Measurements from ENCODE around the gene TMEM161B.
"Not testable (repeated sequence)": the region's sequence is repeated elsewhere in the genome, so short reads cannot be mapped to it uniquely, and the experiment has no call there.

The TMEM161B gene

DNA sequence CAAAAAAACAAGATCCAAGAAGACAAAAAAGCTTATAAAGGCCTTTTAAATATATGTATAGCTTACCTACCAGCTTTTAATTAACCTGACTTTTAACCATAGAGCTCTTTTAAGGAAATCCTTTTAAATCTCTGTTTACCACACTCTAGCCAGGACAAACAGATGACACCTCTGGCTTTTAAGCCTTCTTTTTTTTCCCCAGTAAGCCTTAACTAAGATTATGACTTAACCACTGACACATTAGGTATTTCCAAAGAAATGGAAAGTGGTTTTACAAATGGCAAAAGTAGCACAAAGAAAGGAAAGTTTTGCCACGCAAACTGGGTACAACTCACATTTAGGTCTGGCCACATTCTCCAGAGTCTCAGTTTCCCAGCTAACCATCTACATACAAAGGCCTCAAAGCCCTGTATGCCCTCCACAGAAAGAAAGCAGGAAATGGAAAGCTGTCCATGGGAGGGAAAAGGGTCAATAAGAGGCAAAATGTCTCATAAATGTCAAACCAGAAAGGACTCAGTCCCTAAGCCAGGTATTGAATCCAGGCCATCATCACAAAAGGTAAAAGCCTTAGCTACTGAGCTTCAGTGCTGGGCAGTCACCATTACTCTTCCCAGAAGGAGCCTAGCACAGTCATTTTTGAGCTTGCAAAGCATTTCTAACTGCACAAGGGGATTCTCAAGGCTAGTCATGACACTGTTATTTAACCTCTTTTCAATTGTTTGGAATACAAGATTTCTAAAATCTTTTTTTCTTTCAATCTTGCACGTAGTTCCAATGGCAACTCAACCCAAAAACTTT, 19.7 kb downstream of the TMEM161B start:
- no peak for DNase-seq

DNA sequence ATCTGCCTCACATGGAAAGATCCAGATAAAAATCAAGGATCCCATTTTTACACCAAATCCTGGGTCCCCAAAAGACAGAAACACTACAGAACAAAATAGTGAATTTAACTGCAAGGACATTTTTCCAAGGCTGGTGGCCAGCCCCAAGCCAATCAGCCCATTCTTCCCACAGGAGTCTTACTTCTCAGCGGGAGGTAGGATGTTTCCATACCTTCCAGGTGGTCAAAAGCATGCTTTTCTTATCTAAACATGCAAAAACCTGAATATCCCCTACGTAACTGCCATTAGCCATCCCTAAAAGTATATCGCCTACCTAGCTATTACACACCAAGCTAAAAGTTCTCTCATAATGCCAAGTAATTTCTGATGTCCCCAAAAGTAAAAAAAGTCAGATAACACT, 20.6 kb downstream of the TMEM161B start:
- no peak for DNase-seq

DNA sequence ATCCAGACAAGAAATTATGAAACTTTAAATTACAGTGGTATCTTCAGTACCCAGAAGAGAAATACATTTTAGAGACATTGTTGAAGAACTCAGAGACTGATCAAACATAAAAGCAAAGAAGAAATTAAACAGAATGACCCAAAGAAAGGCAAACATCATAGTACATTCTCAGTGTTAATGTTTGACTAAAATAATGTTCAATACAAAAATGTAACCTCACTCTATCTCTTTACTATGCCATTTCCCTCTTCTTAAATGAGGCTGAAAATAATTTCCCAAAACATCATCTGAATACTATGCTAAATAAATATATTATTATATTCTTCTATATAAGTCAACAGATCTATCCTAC, 22.8 kb downstream of the TMEM161B start:
- no peak for DNase-seq

DNA sequence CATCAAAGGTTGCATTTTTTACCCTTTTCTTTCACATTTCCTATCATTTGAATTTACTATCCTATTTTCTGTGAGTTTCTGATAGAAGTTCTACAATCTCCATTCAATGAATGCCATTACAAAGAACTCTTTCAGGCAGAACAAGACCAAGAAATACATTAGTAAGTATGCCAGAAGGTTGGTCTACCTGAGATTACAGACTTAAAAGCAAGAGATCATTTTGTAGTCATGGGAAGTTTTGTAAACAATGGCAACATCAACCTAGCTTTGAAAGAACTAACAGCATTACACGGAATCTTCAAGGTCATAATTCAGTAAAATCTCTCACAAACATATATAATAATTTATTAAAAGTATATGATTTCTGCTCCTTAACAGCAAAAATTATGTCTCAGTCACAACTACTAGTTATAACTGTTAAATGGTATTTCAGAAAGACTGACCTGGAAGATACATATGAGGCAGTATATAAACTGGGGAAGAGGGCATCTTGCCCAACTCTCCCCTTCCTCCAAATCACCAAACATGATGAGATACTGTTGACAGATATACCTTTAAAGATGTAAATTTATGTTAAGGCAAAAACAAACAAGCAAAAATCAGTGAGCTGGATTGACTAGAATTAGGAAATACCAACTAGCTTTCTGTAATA, 23.3 kb downstream of the TMEM161B start:
- DNase-seq, result no peak

DNA sequence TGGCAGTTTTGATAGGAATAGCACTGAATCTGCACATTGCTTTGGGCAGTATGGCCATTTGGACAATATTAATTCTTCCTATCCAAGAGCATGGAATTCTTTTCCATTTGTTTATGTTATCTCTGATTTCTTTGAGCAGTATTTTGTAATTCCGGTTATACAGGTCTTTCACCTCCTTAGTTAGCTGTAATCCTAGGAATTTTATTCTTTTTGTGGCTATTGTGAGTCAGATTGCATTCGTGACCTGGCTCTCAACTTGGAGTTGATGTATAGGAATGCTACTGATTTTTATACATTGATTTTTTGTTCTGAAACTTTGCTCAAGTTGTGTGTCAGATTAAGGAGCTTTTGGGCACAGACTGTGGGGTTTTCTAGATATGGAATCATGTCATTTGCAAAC, 24.0 kb downstream of the TMEM161B start:
- DNase-seq, result no peak

DNA sequence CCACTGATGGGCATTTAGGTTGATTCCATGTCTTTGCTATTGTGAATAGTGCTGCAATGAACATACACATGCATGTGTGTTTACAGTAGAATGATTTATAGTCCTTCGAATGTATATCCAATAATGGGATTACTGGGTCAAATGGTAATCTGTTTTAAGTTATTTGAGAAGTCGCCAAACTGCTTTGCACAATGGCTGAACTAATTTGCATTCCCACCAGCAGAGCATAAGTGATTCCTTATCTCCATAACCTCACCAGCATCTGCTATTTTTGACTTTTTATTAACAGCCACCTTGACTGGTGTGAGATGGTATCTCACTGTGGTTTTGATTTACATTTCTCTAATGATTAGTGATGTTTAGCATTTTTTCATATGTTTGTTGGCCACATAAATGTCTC, 25.2 kb downstream of the TMEM161B start:
- peak; percentile 3 for DNase-seq

DNA sequence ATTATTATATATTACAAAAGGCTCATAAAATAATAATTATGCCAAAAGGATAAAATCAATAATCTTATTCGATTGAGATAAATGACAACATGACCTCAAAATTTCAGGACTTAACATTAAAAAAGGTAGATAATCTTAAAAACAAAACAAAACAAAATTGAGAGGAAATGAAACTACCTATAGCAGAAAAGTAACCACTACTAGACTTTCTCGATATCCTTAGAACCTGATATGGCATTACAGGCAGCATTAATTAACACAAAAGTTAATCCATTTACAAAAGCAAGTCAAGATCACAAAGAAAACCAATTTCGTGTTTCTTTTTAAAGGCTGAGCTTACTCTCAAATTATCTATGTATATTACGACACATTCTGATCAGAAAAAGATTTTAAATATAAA, 29.9 kb downstream of the TMEM161B start:
- DNase-seq, result no peak

DNA sequence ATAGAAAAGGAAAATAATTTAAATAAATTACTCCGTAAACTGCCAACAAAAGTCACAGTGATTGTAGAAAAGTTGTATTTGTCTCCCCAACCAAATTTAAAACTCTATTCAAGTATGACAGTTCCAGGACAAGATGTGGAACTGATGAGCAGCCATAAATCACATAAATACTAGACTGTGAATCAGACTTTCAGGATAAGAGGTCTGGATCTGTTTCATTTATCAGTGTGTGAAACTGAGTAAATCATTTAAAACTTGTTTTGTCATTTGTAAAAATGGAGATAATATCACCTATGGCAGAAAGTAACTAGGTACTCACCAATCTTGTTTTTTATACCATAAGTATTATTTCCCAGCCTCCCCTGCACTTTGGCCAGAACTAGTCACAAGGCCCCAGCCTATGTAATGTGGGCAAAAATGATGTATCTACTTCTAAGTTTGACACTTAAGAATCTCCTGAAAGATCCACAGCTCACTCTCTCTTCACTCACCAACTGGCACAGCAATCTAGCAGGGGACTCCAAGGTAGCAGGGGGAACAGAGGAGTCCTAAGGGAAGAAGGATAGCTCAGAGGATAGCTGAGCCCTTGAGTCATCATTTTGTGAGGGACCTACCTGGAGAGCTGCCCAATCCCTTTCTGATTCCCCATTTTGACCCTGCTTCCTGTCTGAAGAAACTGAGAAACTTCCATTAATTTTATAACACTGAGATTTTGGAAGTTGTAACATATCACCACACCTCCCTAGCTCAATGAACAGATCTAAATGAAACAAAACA, 31.6 kb downstream of the TMEM161B start:
- DNase-seq, result no peak

DNA sequence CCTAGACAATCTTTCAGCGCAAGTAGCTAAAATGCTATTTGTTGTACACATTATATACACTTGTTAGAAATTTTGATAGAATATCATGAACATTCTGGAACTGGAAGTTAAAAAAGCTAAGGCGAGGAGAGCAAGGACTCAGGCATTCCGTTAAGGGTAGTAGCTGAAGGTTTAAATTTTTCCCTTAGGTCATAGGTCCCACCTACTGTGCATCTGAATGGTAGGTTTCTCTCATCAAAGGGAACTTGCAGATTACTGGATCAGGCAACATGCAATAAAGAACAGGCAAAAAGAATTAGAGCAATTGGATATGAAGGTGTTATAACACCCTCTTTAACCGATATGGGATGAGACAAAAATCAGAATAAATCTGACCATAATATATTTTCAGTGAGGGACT, 32.8 kb downstream of the TMEM161B start:
- no peak for DNase-seq

DNA sequence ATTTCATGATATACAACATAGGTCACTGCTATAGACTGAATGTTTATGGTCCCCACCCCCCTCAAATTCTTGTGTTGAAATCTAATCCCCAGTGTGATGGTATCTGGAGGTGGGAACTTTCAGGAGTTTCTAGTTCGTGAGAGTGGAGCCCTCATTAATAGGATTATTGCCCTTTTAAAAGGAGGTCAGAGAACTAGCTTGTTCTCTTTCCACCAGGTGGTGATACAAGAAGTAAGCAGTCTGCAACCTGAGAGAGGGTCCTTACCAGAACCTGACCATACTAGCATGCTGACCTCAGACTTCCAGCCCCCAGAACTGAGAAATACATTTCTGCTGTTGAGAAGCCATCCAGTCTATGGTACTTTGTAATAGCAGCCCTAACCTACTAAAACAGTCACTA, 33.3 kb downstream of the TMEM161B start:
- no peak for DNase-seq

DNA sequence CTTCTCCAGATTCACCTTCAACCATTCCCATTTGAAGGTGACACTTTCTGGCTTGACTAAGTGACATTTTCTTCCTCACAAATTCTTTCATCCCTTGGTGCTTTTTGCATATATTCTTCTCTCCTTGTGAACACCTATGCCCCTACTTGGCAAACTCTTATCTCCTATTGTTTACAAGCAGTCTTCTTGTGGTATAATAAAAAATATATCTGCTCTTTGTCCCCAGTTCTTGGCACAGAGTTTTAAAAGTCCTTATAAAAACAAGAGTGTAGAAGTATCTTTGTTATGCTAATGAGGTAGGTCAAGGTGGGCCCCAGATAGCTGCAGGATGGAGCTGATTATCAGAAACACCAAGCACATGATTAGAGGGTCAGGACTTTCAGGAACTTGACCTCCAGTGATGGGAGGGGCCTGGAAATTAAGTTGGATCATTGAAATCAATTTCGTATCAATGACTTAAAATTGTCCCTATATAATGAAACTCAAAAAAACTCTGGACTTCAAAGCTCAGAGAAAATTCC, 38.0 kb downstream of the TMEM161B start:
- no peak for DNase-seq

DNA sequence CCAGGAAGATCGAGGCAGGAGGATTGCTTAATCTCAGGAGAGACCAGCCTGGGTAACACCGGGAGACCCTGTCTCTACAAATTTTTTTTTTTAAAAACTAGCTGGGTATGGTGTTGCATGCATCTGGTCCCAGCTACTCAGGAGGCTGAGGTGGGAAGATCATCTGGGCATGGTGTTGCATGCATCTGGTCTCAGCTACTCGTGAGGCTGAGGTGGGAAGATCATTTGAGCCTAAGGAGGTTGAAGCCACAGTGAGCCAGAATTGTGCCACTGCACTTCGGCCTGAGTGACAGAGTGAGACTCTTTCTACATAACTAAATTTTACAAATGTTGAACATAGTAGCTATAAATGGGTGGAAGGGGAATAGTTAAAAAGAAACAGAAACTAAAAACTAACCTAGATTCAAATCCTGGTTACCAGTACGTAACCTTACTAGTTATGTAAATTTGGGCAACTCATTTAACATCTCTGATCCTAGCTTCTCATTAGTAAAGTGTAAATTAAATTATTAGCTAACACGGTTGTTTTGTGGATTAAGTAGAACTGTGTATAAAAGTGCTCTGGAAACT, 41.7 kb downstream of the TMEM161B start:
- DNase-seq, result no peak

DNA sequence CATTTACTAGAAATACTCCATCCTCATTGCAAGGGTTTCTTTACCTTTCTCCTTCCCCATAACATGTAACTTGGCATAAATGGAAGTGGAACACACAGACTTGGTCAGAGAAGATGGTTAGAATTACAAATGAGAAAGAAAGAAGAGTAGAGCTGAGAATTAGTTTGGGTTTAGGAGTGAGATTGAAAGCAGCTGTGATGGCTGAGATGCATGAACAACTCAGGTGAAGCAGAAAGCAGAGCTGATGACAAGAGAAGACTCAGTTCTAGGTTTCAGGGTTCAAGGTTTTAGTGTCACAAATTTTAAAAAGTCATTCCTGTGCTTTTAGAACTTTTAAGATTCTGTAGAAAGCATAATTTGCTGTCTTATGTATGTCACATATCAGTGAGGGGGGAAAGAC, 54.0 kb downstream of the TMEM161B start:
- DNase-seq, result no peak

DNA sequence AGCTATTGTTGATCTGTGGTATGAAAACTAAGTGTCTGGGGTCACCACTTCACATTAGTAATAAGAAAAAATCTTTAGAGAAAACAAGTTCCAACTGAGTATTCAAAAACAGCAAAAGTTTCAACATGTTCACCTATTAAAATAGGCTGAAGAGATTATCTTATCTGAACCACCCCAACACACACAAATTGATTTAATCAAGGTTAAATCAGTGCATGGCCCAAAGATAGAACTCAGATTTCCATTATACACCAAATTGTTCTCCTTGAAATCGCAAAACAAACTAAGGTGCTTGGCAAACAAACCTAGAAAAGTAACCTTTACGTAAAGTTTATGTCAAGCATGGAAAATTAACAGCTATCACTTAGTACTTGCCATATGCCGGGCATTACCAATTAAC, 61.1 kb downstream of the TMEM161B start:
- DNase-seq, result no peak

DNA sequence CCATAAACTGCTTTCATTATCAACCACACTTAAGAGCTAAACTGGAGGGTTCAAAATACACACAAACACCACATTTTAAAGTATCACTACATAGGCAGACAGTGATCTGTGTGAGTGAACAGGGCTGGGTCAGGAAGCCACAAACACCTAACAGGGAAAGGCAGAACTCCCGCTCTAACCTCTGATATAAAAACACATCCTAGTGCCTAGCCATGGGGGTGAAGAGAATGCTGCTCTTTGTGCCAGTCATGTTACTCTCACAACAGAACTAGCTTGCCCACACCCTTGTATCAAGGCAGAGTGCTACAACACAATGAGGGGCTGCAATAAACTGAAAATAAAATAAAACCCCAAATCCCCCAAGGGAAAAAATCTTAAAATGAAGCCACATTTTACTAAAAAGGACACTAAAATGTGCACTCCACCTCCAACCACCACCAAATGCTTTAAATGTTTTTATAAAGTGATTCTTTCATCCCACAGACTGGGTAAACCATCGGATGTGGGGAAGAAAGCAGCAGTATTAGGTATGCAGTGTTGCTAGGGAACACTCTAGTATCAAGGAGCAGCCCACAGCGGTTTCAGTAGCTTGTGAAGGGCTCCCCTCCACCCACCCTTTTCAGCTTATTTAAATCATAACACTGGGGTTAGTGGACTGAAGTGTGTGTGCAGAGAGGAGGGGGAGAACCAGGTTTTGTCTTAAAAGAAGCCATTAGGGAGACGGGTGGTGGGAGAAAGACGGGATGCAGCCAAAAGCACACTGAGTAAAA, 64.5 kb downstream of the TMEM161B start:
- DNase-seq, result no peak

DNA sequence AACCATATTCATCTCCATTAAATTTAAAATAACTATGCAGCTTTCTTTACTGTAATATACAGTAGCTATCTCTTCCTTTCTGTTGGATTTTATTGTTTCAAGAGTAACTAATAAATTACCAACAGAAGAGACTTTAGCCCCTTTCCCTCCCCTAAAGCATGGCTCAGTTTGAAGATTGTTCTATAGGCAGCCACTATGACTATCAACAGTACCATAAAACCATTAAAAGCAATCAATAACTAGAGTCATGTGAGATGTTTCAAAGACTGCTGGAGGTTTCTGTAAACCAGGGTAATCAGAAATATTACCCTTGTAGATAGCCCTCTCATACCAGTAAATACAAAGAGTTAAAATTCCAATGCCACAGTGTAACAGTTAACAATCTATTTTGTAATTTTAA, 73.0 kb downstream of the TMEM161B start:
- no peak for DNase-seq

DNA sequence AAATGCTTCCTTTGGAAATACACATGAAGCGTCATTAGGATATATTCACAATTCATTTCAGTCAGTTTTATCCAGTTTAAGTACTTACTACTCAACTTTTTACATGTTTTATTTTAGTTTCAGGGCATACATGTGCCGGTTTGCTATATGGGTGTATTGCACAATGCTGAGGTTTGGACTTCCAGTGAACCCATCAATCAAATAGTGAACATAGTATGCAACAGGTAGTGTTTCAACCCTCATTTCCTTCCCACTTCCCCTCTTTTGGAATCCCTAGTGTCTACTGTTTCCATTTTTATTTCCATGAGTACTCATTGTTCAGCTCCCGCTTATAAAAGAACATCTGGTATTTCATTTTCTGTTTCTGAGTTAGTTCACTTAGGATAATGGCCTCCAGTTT, 74.7 kb downstream of the TMEM161B start:
- DNase-seq, result no peak

DNA sequence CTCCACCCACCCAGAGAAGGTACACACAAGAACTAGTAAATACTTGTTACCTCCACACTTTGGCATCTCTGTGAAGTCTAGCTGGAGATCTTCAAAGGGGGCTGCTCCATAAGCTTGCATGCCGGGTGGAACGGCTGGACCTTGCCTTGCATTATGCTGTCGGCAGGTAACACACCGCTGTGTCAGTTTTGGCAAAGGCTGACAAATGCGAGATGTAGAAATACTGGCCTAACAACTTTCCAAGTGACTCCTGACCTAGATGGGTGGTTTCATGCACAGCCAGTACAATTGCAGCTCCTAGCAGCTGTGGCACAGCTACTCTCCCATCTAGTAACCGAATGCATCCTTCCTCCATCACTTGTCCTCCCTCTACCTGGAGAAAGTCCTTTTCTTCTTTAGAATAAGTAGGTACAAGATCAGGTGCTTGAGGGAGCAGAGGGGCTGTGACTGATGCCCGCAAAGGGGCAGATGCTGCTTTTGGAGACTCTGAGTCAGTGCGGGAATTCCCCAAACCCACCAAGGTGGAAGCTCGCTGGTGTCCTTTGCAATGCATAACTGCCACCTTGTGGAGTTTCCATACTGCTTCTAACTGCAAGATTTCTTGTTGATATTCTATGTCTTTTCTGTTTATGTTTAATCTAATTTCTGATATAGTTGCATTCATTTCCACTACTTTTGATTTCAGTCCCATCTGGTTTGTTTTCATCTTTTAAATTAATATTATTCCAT, 78.4 kb downstream of the TMEM161B start:
- no peak for DNase-seq

DNA sequence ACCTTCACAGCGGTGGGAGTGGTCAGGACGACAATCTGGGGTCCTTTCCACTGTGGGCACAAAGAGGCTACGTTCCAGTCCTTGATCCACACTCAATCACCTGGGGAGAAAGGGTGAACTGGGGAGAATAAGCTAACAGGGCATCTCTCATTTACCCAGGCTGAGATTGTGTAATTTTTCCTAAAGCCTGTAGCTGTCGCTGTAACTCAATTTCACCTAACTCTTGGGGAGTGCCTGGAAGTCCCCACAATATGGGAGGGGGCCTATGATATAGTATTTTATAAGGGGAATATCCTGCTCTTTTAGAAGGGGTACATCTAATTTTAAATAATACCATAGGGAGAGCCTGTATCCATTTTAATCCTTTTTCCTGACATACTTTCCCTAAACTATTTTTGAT, 79.2 kb downstream of the TMEM161B start:
- not testable (repeated sequence) for DNase-seq

DNA sequence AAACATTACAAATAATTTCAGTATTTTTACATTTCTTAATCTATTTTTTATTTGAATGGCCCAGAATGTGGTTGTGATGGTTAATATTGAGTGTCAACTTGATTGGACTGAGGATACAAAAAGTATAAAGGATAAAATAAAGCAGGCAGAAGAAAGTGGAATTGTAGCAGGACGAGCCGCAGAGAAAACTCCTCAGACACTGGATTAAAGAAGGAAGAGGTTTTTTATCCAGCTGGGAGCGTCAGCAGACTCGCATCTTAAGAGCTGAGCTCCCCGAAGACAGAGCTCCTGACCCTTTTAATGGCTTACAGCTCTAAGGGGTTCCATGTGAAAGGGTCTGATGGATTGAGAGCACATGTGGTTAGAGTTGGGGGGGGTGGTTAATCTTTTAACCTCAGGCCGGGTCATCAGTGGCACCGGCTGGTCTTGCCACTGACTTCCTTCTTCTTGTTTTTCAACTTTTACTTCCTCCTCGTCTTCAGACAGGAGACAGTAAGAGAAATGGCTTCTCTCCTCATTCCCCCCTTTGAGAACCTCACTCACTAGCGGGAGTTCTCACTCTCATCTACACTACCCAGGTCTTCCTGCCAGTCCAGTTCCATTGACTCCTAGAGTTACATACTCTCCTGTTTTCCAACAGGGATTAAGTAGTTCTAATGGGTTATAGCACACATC, 80.0 kb downstream of the TMEM161B start:
- no peak for DNase-seq

DNA sequence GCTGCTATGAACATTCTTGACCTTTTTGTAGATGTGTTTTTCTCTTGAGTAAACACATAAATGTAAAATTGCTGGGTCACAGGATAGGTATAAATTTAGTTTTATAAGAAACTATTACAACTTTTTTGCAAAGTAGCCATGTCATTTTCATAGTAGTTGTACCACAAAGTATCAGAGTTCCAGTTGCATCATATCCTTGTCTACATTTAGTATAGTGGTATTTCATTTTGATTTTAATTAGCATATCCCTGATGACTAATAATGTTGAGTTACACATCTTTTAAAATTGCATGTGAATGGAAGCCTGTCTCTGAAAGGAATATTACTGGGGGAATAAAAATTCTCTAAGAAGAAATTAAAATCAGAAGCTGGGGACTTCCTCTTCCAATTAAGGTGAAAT, 85.4 kb downstream of the TMEM161B start:
- no peak for DNase-seq

Data from COR-L47 (cell line).